Glomerular visceral epithelial cell (primary cell): ENCODE data around the gene BCR.

ENCODE experiments used
- DNase-seq: peaks from one replicate; pipeline ENCODE4 v3.0.0-alpha.2; 2016; ENCODE audit errors: extremely low spot score

The BCR gene

GRCh38 chr22:23196165-23196564 is 15.9 kb downstream of the BCR start:
- DNase-seq, result no peak

- DNase-seq, result no peak
Observed at GRCh38 chr22:23197836-23198235, 17.5 kb downstream of the BCR start.

- DNase-seq, result no peak
Observed at GRCh38 chr22:23199159-23199558, 18.9 kb downstream of the BCR start.

- no peak for DNase-seq
Observed at GRCh38 chr22:23200898-23201297, 20.6 kb downstream of the BCR start.

DNA sequence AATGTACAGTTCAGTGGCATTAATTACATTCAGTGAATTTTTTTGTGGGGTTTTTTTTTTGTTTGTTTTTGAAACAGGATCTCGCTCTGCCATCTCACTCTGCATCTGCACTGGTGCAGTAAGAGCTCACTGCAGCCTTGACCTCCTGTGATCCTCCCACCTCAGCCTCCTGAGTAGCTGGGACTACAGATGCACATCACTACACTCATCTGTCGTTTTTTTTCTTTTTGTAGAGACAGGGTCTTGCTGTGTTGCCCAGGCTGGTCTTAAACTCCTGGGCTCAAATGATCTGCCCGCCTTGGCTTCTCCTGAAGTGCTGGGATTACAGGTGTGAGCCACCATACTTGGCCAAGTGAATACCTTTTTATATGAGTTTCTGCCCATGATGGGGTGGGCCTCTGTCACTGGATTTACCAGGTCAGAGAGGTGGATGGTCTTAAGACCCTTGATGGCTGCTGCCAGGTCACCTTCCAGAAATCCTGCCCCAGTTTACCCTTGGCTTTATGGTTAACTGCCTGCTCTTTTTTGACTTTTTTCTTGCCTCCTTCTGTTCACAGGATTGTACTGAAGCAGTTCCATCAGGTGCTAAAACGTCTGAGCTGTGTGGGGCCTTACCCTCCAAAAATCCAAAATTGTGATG is 22.6 kb downstream of the BCR start:
- DNase-seq, result no peak

DNA sequence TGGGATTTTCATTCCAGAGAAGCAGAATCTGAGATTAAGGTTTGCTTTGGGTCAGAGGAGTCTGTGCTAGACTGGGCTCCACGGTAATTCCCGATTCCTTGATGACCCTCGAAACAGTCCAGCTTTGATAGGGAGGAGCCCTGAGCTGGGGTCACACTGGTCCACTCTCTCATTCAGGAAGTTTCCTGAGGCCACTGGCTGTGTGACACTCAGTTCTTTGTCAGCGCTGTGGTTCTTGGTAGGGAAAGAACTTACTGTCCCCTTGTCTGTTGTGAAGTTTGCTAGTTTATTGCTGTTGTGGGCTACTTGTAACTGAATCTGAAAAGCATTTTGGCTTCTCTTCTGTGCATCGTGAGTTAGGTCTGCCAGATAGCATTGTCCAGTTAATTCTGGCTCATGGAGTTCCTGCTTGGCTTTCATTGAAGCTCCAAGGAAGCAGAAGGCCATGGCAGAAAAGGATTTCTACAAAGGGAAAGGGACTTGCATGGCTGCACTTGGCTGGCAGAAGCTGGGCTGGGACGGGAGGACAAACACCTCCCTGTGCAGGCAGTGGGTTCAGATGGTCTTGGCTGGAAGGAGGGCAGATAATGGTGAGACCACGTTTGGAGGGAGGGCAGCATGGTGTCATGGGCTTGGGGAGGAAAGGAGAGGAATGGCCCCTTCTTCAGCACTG is 23.3 kb downstream of the BCR start:
- no peak for DNase-seq

DNA sequence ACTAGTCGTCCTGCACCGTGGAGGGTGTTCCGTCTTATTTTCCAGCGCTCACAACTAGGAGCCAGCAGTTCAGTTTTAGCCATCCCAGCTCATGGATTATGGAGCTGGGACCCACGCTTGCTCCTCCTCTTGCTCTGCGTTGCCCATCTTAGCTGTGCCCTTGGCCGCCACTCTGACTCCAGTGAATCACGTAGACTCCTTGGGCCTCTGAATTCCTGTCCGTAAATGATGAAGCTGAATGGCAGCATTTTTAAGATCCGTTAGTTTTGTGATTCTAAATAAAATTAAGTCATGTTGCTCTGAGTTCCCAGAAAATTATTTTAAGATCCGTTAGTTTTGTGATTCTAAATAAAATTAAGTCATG is 23.8 kb downstream of the BCR start:
- no peak for DNase-seq

GRCh38 chr22:23204541-23205157 is 24.3 kb downstream of the BCR start:
- DNase-seq, result peak; percentile 24

- no peak for DNase-seq
Observed at GRCh38 chr22:23205339-23206049, 25.2 kb downstream of the BCR start.

GRCh38 chr22:23206915-23207314 is 26.6 kb downstream of the BCR start:
- DNase-seq, result no peak

DNA sequence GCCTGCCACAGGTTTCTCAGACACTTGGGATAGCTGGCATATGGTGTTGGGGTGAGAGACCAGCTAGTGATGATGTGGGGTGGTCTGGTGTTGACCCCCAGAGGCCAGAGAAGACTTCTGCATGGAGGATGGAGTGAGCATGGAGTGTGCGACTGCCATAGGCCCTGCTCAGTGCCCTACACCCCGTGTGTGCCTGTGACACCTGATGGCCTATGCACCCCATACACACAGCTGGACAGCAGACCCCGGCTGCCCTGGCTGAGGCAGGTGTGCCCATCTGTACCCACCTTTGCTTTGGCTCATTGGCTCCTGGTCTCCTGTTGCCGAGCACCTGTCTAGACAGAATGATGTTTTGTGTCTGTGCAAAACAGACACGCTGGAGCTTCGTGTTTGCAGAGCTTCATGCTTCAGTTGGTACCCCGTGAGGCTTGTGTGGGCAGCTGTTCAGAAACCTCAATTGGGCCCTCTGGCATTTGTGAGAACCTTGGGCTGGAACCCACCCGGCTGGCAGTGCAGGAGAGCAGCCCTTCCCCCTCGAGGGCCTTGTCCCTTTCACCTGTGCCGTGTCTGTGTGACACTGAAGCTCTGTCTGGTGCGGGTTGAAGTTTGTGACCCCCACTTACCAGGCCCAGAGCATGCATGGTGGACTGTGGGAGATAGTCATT is 27.6 kb downstream of the BCR start:
- peak; percentile 50 for DNase-seq

GRCh38 chr22:23210428-23211170 is 30.3 kb downstream of the BCR start:
- no peak for DNase-seq

- DNase-seq, result no peak
Observed at GRCh38 chr22:23211622-23212021, 31.3 kb downstream of the BCR start.

- DNase-seq, result no peak
Observed at GRCh38 chr22:23212061-23213021, 32.0 kb downstream of the BCR start.

DNA sequence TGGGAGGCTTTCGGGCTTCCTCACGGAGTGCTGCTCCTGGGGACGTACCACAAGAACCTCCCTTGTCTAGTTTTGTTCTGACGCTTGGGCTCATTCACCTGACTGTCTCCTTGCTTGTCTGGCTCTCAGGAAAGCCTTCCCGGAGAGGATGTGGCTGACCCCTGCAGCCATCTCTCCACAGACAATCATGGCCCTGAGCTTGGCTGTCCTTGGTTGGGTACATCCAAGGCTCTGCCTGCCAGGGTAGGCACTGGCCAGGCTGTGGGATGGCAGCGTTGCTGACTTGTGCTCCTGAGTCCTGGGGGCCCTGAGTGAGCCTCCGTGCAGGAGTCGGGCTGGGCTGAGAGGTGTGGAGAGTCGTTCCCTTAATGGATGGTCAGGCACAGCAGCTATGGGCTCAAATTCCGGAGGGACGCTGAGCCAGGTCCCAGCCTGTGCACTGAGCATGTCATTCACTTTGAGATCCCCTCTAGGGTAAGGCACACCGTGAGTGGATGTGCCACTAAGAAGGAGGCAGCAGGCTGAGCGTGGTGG is 32.8 kb downstream of the BCR start:
- no peak for DNase-seq

DNA sequence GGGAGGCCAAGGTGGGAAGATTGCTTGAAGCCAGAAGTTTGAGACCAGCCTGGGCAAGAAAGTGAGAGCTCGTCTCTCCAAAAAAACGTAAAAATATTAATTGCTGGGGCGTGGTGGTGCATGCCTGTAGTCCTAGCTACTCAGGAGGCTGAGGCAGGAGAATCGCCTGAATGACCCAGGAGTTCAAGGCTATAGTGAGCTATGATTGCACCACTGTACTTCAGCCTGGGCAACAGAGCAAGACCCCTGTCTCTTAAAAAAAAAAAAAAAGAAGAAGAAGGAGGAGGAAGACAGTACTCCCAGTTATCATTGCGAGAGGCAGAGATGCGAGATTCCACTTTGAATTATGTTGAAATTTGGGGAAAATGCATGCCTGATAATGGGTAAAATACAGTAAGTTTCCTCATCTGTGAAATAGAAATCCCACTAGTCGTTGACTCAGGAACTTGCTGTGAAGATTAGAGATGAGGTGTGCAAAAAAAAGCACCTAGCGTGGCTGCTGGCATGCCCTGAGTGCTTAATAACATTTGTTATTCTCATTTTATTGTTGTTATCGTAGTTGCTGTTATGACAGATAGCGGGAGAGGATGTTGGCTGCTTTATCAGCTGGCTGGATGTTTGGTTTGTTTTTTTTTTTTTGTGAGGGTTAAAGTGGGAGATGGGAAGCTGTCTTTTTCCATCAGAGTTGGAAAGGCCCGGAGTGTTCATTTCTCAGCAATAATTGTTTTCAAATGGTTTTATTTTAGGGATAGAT is 33.4 kb downstream of the BCR start:
- no peak for DNase-seq

DNA sequence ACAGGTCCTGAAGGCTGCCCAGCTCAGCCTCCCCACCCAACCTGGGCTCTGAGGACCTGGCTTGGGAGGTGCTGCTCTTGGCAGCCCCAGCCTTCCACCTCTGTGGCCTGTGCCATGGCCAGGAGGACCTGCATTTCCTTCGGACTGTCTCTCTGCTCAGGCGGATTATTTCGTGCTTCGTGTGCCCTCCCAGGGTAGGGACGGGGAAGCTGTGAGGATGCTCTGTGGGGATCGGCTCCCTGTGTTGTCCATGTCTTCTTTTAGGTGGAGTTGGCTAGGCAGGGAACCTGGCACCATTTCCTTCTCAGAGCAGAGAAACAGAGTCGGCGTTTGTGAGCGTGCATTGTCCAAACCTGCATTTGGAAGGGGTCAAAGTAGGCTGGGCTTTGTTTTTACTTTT is 34.1 kb downstream of the BCR start:
- DNase-seq, result no peak

DNA sequence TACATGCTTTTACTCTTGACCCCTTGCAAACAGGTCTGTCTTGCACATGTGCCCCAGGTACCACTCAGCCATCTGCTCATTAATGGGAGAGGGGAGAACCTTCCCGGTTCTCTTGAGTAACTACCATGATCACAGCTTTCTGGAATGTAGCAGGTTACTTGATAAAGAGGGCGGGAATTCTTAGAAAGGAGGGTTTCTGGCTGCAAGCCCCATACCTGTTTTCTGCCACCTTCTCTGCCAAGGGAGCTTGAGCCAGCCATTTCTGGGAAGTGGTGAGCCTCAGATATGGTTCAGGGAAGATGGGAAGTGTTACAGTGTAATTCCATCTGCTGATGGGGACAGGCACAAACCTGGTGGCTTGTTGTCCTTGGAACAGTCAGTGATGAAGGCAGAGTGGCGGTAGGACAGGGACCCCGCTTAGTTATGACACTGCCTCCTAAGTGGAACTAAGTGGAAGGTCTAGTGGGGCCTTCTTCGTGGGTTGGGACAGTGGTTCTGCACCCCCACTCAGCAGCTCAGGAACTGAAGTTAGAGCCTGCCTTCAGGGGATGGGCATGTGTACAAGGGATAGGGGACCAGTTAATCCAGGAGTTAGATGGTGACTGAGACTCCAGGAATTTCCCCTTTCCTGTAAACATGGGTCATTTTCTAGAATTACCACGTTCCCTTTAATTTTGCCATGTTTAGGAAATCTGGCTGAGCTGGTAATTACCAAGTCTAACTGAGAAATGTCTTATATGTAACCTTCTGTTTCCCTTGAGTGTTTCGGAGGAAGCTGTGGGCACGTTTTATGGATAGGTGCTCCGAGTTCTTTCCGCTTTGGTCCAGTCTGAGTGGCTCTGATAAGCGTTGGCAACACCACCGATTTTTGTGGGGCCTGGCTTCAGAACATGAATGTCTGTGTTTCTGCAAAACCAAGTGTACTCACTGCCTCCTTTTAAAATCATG is 35.3 kb downstream of the BCR start:
- no peak for DNase-seq
